Breast epithelium (tissue), 3 donors: Measurements from ENCODE around the gene EIF3L.

ENCODE experiments used
- POLR2AphosphoS5 ChIP-seq, 3 donors: sonication (generic); formaldehyde crosslinking; IDR thresholded peaks; one replicate each; pipeline ENCODE4 v1.6.1; 2017; ENCODE audit warnings: antibody characterized with exemption in 3 of 3
- TF ChIP-seq, protein P1 (sequence below), 3 donors: fragments of 450-650 bp; IDR thresholded peaks; one replicate each; pipeline ENCODE4 v1.5.1; 2016 to 2017; ENCODE audit warnings: antibody characterized with exemption in 3 of 3, mild to moderate bottlenecking in 3 of 3, moderate library complexity in 3 of 3

DNA sequence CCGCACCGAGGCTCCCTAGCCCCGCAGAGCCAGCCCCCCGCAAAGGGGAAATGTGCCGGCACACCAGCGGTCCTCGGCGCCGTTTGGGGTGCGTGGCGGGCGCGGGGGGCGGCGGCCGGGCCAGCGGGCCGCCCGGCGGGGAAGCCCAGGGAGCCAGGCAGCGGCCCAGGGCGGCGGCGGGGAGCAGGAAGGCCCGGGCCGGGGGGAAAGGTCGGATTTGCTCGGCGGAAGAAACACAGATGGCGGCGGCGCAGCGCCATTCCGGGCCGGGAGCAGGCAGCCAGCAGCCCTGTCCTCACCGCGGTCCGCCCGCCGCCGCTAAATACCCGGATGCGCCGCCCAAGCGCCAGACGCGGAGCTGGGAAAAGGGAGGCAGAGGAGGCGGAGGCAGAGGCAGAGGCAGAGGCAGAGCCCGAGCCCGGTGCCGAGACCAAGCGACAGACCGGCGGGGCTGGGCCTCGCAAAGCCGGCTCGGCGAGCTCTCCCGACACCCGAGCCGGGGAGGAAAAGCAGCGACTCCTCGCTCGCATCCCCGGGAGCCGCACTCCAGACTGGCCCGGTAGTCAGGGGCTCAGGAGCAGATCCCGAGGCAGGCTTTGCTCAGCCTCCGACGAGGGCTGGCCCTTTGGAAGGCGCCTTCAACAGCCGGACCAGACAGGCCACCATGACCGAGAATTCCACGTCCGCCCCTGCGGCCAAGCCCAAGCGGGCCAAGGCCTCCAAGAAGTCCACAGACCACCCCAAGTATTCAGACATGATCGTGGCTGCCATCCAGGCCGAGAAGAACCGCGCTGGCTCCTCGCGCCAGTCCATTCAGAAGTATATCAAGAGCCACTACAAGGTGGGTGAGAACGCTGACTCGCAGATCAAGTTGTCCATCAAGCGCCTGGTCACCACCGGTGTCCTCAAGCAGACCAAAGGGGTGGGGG is 44.1 kb upstream of the EIF3L start:
- TF ChIP-seq, protein P1, sequence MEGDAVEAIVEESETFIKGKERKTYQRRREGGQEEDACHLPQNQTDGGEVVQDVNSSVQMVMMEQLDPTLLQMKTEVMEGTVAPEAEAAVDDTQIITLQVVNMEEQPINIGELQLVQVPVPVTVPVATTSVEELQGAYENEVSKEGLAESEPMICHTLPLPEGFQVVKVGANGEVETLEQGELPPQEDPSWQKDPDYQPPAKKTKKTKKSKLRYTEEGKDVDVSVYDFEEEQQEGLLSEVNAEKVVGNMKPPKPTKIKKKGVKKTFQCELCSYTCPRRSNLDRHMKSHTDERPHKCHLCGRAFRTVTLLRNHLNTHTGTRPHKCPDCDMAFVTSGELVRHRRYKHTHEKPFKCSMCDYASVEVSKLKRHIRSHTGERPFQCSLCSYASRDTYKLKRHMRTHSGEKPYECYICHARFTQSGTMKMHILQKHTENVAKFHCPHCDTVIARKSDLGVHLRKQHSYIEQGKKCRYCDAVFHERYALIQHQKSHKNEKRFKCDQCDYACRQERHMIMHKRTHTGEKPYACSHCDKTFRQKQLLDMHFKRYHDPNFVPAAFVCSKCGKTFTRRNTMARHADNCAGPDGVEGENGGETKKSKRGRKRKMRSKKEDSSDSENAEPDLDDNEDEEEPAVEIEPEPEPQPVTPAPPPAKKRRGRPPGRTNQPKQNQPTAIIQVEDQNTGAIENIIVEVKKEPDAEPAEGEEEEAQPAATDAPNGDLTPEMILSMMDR (IDR thresholded peaks at IDR 0.05), result no peak
- peak; percentile 83 to 93 (median 92) for TF ChIP-seq POLR2AphosphoS5 (IDR thresholded peaks at IDR 0.05)
